Fibroblast of skin of right quadriceps (primary cell): Measurements from ENCODE around the gene ONECUT3.
A peak's percentile ranks its signal among the peaks of the same experiment; 100 is the strongest.

Experiments used
- DNase-seq: peaks from one replicate; pipeline ENCODE4 v3.0.0-alpha.2; 2013

The ONECUT3 gene

DNA sequence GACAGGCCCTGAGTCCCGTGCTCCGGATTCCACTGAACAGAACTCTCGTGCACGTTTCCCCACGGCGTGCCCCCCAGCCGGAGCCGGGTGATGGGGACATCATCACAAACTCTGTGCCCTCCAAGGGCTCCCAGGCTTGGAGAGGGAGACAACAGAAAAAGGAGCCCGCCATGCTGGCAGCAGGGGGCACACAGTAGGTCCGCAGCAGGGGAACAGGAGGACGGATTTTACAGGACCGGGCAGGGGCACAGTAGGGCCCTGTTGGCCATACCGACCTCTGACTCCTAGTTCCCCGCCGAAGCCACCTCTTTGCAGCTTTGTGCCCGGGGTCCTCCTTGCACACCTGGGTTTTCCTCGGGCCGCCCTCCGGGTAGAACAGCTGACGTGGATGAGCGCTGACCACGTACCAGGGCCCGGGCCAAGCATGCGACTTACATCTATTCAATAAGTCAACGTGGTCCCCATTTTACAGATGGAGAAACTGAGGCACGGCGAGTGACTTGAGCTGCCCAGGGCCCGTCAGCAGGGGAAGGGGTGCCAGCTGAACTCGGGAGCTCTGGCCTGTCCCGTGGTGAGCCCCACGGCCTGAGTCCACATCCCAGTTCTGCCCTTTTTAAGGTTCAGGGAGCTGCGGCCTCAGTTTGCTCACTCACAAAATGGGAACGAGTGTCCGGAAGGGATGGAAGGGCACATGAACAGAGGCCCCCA is 10.2 kb upstream of the ONECUT3 start:
- DNase-seq = no peak

DNA sequence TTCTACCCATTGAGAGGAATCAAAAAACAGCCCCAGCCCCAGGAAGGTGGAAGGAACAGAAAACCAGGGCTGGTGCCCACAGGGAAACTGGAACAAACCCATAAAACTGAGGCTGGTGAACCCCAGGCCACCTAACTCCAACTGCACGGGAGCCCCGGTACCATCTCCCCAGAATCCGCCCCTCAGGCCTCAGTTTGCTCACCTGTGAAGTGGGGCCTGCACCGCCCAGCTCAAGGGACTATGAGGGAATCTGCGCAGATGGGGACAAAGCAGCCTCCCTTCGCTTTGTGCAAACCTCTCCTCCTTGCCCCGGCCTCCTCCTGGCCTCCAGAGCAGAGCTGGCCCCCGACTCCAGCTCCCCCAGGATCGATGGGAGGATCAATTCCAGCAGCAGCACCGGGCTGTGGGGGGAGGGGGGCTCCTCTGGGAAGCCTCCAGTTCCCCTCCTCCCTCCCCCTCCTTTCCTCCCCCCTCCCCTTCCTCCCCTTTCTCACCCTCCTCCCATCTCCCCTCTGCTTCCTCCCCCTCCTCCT is 9.1 kb upstream of the ONECUT3 start:
- no peak for DNase-seq

DNA sequence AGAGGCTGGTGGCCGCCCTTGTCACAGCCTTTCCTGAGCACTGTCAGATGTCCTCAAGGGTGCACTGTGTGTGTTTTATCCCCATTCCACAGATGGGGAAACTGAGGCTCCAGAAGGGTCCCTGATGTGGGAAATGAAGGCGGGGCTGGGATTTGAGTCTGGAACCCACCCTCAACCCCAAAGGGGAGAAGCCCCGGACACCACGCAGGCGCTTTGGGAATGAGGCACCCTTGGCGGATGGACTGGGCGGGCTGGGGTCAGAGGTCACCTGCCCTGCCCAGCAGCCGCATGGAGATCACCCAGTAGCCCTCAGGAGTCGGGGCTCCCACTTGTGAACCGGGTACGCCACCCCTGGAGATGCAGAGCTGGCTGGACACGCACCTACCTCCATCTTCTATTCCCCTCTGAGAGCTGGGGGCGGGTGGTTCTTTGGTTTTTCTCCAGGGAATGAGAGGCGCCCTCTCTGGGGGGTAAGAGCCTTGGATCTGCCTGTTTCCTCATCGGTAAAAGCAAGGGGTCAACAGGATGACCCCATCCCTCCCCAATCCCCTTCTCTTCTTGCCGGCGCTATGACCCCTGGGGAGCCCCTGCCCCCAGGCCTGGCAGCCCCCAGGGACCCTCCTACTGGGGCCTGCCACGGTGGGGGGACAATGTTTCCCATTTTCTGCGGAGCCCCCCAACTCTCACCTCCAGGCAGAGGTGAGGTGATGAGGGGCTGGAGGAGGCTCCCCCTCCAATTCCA is 8.3 kb upstream of the ONECUT3 start:
- DNase-seq = no peak

DNA sequence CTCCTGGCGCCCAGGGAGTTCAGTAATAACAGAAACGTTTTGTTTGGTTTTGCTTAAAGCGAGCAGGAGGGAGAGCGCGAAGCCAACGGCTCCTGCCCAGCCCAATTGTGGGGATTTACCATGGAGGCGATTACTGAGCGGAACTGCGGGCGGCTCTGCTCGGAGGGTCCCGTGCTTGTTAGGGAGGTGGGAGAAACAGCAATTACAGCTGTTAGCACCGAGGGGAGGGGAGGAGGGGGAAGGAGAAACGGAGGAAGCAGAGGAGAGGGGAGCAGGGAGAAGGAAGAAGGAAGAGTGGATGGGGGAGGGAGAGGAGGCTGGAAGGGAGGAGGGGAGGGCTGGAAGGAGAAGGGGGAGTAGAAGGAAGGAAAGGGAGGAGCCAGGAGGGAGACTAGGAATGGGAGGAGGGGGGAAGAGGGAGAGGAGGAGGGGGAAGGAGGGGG is 7.7 kb upstream of the ONECUT3 start:
- DNase-seq = peak; percentile 21

DNA sequence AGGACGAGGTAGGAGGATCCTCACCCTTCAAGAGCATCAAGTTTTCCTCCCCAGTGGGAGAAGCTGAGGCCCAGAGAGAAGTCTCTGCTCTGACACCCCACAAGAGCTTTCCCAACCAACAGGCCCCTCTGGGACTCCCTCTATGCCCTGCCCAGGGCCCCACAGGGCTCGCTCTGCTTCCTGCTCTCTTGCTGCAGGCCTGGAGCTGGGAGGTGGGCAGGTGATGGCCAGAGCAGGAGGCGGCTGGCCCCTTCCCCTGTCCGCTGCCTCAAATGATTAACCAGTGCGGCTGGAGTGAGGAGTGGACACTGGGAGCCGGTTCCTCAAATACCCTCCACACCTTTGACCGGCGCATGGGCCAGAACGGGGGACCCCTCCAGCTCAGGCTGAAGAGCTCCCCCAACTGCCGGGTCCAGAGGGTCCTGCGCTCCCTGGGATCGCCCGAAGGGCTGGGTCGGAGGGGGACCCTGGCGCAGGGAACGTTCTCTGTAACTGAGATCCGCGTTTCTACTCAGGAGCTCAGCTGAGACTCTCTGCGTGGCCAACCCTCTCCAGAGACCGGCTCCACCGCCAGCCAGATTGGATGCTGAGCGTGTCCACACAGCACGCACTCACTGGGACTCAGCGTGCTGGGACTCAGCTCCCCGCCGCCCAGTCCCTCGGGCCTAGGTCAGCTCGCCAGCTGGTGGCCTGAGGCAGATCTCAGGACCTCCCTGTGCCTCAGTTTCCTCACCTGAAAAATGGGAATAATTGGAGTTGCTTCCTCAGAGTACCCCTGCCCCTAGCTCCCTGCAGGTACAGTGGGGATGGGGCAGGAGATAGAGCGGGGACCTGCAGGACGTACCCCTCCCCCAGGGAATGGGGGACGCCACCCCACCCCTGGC is 6.7 kb upstream of the ONECUT3 start:
- peak; percentile 37 for DNase-seq

DNA sequence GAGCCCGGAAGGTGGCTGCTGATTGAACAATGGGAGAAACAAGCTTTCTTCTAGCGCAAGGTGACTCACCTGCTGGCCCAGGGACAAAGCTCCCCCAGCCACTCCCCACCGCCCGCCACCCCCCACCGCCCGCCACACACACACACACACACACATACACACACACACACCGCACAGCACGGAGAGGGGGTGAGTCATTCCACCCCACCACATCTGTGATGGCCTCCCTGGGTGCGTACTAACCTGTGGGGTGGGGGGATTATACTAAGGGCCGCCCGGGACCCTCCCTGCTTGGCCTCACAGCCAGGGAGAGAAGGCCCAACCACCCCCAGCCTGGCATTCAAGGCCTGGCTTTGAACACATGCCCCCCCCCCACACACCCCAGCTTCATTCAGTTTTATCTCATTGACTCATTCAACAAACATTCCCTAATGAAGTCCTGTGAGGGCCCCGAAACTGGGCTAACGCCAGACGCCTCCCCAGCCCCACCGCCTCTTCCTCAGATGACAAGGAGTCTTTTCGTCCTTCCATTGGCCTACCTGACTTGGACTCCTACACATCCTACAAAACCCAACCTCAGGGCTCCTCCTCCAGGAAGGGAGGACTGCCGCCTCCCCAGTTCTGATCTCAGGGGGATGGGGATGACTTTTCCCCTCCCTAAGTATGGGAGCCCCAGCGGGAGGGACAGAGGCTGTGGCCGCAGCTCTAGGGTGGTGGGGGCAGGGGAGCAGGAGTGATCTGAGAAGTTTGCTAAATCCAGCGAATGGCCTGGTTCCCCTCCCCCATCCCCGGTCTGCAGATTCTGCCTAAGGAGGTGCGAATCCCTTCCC is 5.8 kb upstream of the ONECUT3 start:
- peak; percentile 91 for DNase-seq

DNA sequence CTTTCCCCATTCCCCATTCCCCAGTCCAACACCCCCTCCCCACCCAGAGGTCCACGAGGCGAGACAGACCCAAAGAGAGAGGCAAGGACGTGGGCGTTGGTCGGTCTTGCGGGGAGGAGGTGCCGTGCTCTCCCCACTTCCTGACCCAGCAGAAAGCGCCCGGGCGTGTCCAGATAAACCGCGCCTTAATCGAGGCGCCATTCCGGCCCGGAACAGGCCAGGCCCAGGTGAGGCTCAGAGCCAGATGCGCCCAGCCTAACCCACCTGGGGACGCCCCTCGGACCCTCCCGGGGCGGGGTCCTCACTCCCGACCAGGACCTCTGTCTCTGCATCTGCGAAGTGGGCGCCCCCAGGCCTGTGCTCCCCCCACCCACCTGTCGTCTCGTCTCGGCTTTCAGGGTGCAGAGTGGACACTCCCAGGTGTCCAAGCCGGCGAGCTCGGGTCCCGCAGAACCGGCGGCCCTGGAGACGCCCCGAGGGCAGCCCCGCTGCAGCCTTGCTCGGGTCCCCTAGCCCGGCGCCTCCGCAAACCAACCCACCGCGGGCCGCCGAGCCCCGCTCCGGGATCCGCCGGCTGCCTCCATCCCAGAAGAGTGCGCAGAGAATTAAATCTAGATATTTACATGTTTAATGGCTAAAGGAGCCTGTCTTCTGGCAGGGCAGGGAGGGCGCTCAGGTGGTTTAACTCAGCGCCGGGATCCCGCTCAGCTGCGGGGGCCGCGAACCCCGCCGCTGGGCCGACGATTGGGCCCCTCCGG is 5.0 kb upstream of the ONECUT3 start:
- DNase-seq = no peak

DNA sequence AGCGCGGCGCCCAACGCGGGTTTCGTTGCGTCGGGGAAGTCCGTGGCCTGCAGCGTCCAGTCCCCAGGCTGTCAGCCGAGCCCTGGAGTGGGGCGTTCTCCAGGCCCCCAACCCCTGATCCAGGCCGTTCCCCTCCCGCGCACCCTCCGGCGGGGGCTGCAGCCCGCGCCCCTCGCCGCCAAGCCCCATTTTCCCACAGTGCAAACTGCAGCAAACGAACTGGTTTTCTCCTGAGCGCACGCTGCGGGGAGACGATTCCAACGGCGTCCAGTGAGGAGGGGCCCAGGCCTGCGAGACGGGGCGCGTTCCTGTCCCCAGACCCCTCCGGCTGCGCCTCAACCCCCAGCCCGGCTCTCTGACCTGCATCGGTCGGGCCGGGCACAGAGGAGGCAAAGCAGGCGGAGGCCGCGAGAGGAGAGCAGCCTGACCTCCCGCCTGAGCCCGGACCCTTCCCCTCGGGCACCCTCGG is 4.4 kb upstream of the ONECUT3 start:
- DNase-seq = no peak

DNA sequence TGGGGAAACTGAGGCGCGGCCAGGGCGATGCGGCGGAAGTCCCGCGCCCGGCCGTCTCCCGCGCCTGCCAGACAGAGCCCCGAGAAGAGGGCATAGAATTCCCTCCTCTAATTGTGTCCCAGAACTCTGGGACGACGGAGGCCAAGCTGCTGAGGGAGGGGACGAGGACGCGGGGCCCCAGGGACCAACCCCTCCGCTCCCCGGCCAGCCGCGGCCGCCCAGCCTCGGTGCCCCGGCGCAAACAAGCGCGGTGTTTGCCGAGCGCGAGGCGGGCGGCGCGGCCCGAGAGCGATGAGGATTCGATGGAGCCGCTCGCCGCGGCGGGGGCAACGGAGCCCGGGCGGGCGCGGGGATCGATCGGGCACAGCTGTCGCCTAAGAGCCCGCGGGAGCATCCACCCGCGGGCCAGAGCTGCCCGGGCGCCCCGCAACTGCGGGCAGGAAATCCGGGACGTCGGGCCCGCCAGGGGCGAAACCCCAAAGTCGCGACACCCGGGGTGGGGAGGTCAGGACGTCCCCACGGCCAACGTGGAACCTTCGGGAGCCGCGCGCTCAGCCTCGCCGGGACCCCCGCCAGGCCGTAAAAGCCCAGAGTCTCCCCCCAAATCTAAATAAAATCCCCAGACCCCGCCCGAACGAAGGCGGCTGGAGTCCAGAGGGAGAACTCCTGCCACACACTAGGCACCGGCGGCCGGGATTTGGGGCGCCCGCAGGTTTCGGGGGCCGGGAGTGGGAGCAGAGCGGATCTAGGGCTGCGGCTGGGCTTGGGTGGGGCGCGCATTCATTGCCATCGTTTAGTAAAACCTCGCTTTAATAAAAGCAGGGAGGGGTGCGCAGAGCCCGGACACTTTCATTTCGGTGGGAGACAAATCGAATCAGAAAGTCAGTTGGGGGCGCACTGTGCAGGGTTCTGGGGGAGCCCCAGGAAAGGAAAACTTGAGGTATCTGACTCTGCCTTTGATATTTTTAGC is 3.6 kb upstream of the ONECUT3 start:
- no peak for DNase-seq

DNA sequence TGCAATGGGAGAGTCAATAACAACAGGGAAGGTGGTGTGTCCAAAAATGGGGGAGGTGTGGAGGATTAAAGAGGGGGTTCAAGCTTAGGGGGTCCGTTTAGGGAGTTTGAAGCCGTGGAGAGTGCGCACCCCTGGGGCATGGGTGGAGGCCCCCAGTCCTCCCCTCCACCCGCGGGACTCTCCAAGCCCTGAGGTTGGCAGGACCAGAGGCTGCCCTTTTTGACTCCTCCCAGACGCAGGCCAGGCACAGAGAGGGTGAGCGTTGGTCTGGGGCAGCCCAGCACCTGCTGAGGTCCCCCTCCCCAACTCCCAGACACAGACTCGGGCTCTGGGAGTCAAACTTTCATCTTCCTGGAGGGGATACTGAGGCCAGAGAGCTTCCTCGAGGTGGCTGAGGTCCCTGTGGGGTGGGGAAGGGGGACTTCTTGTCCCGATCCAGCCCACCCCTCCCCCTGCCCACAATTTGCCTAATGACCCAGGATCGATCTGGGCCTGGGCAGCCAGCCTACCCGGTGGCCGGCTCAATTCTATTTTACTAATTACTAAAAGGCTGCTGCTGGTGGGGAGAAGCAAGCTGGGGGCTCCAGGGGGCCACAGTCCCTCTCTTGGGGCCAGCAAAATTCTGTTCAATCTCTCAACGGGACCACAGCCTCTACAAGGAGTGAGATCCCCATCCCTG is 2.8 kb upstream of the ONECUT3 start:
- DNase-seq = no peak

DNA sequence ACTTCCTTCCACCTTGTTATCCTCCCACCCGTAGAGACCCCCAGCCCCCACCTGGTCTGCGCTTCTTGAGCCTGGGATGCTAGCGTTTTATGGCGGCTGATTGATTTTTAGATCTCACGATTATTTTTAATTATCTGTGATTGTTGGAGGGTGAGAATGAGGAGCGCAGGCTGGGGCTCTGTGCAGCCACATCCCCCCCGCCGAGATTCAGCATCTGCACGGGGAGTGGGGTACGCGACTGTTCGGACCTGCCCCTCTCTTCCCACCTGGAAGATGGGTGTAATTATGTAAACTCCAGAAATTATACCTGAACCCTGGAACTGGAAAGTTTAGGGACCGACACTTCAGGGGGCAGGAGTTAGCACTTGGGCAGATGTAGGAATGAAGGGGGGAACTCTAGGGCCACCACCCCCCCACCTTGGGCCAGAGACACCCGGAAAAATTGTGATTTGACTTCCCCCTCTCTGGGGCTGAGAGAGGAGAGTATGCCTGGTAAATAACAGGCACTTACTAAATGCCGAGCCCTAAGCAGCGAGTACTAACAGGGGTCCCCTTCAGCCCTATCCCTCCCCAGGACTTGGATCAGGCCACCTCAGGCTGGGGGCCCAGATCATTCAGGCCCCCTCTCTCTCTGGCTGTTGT is 1.8 kb upstream of the ONECUT3 start:
- no peak for DNase-seq

DNA sequence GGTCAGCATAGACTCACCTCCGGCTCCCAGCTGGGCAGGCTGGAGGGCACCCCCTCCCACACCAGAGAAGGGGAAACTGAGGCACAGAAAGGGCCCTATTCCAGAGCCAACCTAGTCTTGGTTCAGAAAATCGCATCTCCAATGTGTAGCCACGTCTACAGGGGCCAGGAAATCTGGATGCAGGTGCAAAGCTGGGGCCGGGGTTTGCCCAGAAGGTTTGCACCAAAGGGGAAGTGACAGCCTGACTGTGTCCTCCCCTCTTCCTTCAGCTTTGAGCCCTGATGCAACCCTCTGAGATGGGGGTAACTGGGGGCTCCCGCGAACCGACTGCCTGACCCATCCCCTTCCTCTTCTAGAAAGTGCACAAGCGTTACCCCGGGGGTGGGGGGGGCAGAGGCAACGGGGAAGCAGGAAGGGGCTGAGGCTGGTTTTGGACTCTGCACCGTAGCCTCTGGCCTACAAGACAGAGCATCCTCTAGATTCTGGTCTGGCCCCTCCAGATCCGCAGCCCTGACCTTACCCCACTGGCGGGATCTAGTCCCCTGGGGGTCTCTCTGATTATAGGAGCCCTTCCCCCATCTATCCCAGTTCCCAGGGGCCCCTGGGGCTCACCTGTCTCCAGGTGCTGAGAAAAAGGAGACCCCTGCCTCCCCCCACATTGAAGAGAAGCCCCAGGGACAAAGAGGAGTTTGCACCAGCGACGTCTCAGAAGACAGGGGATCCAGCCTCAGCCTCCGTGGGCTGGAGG is 1.1 kb upstream of the ONECUT3 start:
- no peak for DNase-seq

DNA sequence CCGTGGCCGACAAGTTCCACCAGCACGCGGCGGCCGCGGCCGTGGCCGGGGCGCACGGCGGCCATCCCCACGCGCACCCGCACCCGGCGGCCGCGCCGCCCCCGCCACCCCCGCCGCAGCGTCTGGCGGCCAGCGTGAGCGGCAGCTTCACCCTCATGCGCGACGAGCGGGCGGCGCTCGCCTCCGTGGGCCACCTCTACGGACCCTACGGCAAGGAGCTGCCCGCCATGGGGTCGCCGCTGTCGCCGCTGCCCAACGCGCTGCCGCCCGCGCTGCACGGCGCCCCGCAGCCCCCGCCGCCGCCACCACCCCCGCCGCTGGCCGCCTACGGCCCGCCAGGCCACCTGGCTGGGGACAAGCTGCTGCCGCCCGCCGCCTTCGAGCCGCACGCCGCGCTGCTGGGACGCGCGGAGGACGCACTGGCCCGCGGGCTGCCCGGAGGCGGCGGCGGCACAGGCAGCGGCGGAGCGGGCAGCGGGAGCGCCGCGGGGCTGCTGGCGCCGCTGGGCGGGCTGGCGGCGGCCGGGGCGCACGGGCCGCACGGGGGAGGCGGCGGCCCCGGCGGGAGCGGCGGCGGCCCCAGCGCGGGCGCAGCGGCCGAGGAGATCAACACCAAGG is 821 bp downstream of the ONECUT3 start:
- DNase-seq = no peak

DNA sequence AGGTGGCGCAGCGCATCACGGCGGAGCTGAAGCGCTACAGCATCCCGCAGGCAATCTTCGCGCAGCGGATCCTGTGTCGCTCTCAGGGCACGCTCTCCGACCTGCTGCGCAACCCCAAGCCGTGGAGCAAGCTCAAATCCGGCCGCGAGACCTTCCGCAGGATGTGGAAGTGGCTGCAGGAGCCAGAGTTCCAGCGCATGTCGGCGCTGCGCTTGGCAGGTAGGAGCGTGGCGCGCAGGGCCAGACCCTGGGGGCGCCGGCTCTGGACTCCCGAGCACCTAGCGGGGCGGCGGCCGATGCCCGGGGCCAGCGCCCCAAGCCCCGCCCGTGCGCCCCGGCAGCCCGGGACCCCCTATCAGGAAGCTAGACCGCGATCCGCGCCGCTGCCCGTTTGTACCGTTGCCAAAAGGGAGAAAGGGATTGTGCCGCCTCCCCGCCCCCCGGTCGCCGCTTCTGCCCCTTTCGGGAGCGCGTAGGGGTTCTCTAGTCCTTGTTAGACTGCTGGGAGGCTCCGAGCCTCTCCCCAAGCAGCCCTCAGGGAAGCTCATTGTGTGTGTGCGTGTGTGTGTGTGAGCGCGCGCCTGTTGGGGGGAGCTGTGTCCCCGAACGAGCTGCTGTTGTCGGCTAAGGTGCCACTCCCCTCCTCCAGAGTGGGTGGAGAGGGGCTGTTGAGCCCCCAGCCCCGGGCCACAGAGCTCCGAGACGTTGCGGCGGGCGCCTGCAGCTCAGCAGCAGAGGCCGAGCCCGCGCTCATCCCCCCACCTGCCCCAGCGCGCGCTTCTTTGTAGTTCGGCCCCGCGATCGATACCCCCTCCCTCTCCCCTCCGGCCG is 1.5 kb downstream of the ONECUT3 start:
- no peak for DNase-seq

DNA sequence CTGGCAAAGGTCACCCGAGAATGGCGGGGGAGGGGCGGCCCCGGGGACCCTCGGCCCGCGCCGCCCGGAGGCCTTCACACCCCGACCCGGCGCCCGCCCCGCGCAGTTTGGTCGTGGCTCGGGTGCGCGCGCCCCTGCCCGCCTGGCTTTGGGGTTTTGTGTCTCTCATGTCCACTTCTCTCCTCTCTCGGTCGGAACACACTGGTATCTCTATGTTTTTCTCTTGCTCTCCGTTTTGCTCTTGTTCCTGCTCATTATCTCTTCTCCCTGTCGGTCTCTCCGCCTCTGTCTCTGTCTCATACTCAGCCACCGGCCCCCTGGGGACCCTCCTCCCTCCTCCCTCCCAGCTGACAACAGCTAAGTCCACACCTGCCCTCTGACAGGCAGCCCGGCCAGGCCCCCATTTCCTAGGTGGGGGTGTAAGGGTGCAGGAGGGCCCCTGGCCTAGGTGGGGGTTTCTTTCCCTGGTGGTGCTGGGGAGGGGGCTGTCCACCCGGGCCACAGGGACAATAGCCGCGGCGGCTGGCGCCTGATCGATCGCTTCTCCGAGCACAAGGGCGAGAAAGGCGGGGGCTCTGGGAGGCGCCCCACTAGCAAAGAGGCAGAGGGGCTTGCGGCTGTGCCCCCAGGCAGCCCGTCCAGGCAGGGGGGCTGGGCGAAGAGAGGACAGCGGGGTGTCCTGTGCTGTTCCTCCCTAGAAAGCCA is 2.3 kb downstream of the ONECUT3 start:
- DNase-seq = no peak

DNA sequence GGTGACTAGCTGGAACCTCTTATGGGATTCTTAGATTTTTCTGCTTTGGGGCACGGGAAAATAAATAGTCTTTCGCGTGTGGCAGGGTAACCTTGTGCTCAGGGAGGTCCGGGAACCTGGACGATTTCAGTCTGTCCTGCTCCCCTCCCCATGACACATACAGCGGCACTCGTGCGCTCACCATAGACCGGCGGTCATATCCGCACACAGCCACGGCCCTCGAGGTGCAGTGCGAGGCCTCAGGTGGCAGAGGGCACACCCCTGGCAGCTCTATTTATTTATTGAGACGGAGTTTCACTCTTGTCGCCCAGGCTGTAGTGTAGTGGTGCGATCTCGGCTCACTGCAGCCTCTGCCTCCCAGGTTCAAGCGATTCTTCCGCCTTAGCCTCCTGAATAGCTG is 3.0 kb downstream of the ONECUT3 start:
- DNase-seq = no peak
